Measurements from ENCODE around the gene PHRF1. TPM values are rescaled to one million over a fixed set of nuclear protein-coding genes. Genes with fewer than 3 reads are reported as not detected.

The PHRF1 gene
- total and polyA plus RNA-seq, 9 of the 15 experiments (the other 6 are each of a cell fraction or from before 2014, with no cell fraction given): 0.07 to 37.2 (median 7.7) TPM

GRCh38 chr11:577611-577894 lies 1.3 kb downstream of the PHRF1 start:
- Histone ChIP-seq H3K27me3 (ENCODE audit: control insufficient read depth in 2 of 2, insufficient read depth in 2 of 2, low read length in 2 of 2) (no peaks in the 10 kb centered on the region), H3K79me2 (ENCODE audit: control insufficient read depth, insufficient read depth, low read length) (peaks cover 78% of the 10 kb centered on the region), H3K9ac (ENCODE audit: insufficient read depth in 1 of 2, low read depth in 2 of 2, low read length in 2 of 2) (peak overlapping the region; percentile 97 to 100), H3K4me1 (replicated peaks in 1 of 2; ENCODE audit: control insufficient read depth in 2 of 2, insufficient read depth in 2 of 2, low read length in 2 of 2) (peaks cover 43 to 69% of the 10 kb centered on the region in 2 experiments), H2AFZ (ENCODE audit: low read depth, low read length) (no peak overlapping the region), H3K9me3 (replicated peaks; ENCODE audit: control insufficient read depth, insufficient read depth, low read depth, low read length) (no peaks in the 10 kb centered on the region), H3K4me3 (peak overlapping the region; percentile 90), H4K20me1 (replicated peaks; ENCODE audit: control insufficient read depth, insufficient read depth, low read length) (peaks cover 43% of the 10 kb centered on the region), H3K36me3 (ENCODE audit: control insufficient read depth, insufficient read depth, low read length) (peaks cover 48% of the 10 kb centered on the region; the same call in 2 of the 3 replicates), H3K9me1 (ENCODE audit: control insufficient read depth, insufficient read depth, low read length) (peaks cover 16% of the 10 kb centered on the region), H3K4me2 (ENCODE audit: insufficient read depth, low read length) (peak overlapping the region; percentile 97), H3K27ac (ENCODE audit: extremely low read depth, low read depth, low read length) (peak overlapping the region; percentile 100; the same call in 2 of the 3 replicates)
- CTCF ChIA-PET (ENCODE audit: low intra/inter-chr PET ratio): no interaction called here
- no peak for FAIRE-seq
- POLR2A ChIA-PET: interaction anchor here (1.1 to 2.0 kb wide), 3 partner anchors 8 to 13 kb away, joined by 3 to 6 read pairs (median 5); no protein-coding TSS in a partner anchor
- WGBS (ENCODE audit: insufficient coverage, low coverage, missing lambda C conversion rate): 14% methylated on average over 6 of the region's 6 CpGs
- ATAC-seq: no peak
- TF ChIP-seq RHOXF2B (CRISPR knock-in tag; conservative IDR thresholded peaks at IDR 0.05) (no peak), ZNF121 (CRISPR knock-in tag; conservative IDR thresholded peaks at IDR 0.05) (no peak), ZSCAN32 (CRISPR knock-in tag; IDR thresholded peaks at IDR 0.05) (no peak), XRCC5 (IDR thresholded peaks at IDR 0.05; ENCODE audit: low read depth, low read length) (no peak), POLR2B (IDR thresholded peaks at IDR 0.05; ENCODE audit: low read depth, partially characterized antibody) (no peak), RAD21 (CRISPR knock-in tag; conservative IDR thresholded peaks at IDR 0.05 in 1 of 2, IDR thresholded peaks at IDR 0.05 in 1 of 2) (no peak), POLR2A (conservative IDR thresholded peaks at IDR 0.05) (no peak)
- TF ChIP-seq, protein P1, sequence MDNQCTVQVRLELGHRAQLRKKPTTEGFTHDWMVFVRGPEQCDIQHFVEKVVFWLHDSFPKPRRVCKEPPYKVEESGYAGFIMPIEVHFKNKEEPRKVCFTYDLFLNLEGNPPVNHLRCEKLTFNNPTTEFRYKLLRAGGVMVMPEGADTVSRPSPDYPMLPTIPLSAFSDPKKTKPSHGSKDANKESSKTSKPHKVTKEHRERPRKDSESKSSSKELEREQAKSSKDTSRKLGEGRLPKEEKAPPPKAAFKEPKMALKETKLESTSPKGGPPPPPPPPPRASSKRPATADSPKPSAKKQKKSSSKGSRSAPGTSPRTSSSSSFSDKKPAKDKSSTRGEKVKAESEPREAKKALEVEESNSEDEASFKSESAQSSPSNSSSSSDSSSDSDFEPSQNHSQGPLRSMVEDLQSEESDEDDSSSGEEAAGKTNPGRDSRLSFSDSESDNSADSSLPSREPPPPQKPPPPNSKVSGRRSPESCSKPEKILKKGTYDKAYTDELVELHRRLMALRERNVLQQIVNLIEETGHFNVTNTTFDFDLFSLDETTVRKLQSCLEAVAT (IDR thresholded peaks at IDR 0.05): no peak
- intact Hi-C loops (cut with micrococcal nuclease): no loop called here
- BruUV-seq (replicated peaks): TSS peak; percentile 62
- in situ Hi-C loops (cut with MboI): no loop called here
- no peak for DNase-seq (ENCODE audit: extremely low read depth in 1 of 4, low spot score in 3 of 4)

Measured in K562 (cell line).